Trophoblast cell (in vitro differentiated cells and primary cell): ENCODE data around the gene HNRNPD.

ENCODE experiments used
- DNase-seq, 2 donors: peaks; one replicate each; pipeline ENCODE4 v3.0.0-alpha.2; 2016
- H2AFZ ChIP-seq: 2 replicates; pipeline ENCODE4 v1.6.1; 2013; ENCODE audit warnings: low read length, moderate library complexity, mild to moderate bottlenecking; ENCODE audit not compliant: insufficient read depth, poor library complexity
- H2AK5ac ChIP-seq: 2 replicates; pipeline ENCODE4 v1.6.1; 2013; ENCODE audit warnings: mild to moderate bottlenecking, low read length
- H2BK120ac ChIP-seq: 2 replicates; pipeline ENCODE4 v1.6.1; 2013; ENCODE audit warnings: low read length, mild to moderate bottlenecking, moderate library complexity; ENCODE audit not compliant: insufficient read depth, poor library complexity
- H2BK12ac ChIP-seq: 2 replicates; pipeline ENCODE4 v1.6.1; 2013; ENCODE audit warnings: mild to moderate bottlenecking, low read length, moderate library complexity
- H2BK5ac ChIP-seq: 2 replicates; pipeline ENCODE4 v1.6.1; 2013; ENCODE audit warnings: low read length, low read depth, moderate library complexity, mild to moderate bottlenecking; ENCODE audit not compliant: poor library complexity
- H3K14ac ChIP-seq: 2 replicates; pipeline ENCODE4 v1.6.1; 2013; ENCODE audit warnings: mild to moderate bottlenecking, low read length
- H3K18ac ChIP-seq: 2 replicates; pipeline ENCODE4 v1.6.1; 2013; ENCODE audit warnings: mild to moderate bottlenecking, low read length
- H3K23ac ChIP-seq: 2 replicates; pipeline ENCODE4 v1.6.1; 2013; ENCODE audit warnings: low read length
- H3K27ac ChIP-seq: 2 replicates; pipeline ENCODE4 v1.5.1; 2013; ENCODE audit warnings: low read depth, mild to moderate bottlenecking, inconsistent platforms, low read length, moderate library complexity
- H3K27me3 ChIP-seq: 2 replicates; pipeline ENCODE4 v1.6.1; 2013; ENCODE audit warnings: inconsistent platforms, mild to moderate bottlenecking, low read length, moderate library complexity; ENCODE audit not compliant: insufficient read depth
- H3K36me3 ChIP-seq, 2 experiments: 1 replicate in 1 of 2; 2 replicates in 1 of 2; pipeline ENCODE4 v1.6.1; 2013; ENCODE audit warnings: low read length in 2 of 2, mild to moderate bottlenecking in 2 of 2, moderate library complexity in 1 of 2; ENCODE audit not compliant: insufficient read depth in 2 of 2, control insufficient read depth in 1 of 2
- H3K4ac ChIP-seq: 2 replicates; pipeline ENCODE4 v1.6.1; 2013; ENCODE audit warnings: low read depth, mild to moderate bottlenecking, low read length, moderate library complexity
- H3K4me1 ChIP-seq, 2 experiments: 1 replicate in 1 of 2; 2 replicates in 1 of 2; pipeline ENCODE4 v1.6.1; 2013; ENCODE audit warnings: low read length in 2 of 2, mild to moderate bottlenecking in 2 of 2, moderate library complexity in 1 of 2; ENCODE audit not compliant: insufficient read depth in 2 of 2, control insufficient read depth in 1 of 2
- H3K4me2 ChIP-seq: 2 replicates; pipeline ENCODE4 v1.6.1; 2013; ENCODE audit warnings: inconsistent platforms, mild to moderate bottlenecking, low read length, moderate library complexity
- H3K4me3 ChIP-seq: 2 replicates; pipeline ENCODE4 v1.5.1; 2013; ENCODE audit warnings: mild to moderate bottlenecking, low read depth, low read length, inconsistent platforms
- H3K79me1 ChIP-seq: one replicate; pipeline ENCODE4 v1.6.1; 2013; ENCODE audit warnings: low read length
- H3K79me2 ChIP-seq: 2 replicates; pipeline ENCODE4 v1.6.1; 2013; ENCODE audit warnings: low read length, mild to moderate bottlenecking; ENCODE audit not compliant: control insufficient read depth, insufficient read depth, poor library complexity
- H3K9ac ChIP-seq: 2 replicates; pipeline ENCODE4 v1.6.1; 2013; ENCODE audit warnings: mild to moderate bottlenecking, low read length
- H3K9me3 ChIP-seq: 2 replicates; pipeline ENCODE4 v1.6.1; 2013; ENCODE audit warnings: low read depth, mild to moderate bottlenecking, control low read depth, inconsistent platforms, low read length; ENCODE audit not compliant: insufficient read depth
- H4K12ac ChIP-seq: 2 replicates; pipeline ENCODE4 v1.6.1; 2013; ENCODE audit warnings: low read depth, mild to moderate bottlenecking, low read length, moderate library complexity
- H4K8ac ChIP-seq: 2 replicates; pipeline ENCODE4 v1.6.1; 2013; ENCODE audit warnings: low read depth, mild to moderate bottlenecking, low read length, moderate library complexity
- H4K91ac ChIP-seq: one replicate; pipeline ENCODE4 v1.6.1; 2013; ENCODE audit warnings: low read depth, mild to moderate bottlenecking, low read length, moderate library complexity
- WGBS: extraction: QIAGEN DNeasy Blood & Tissue Kit; methylation state at CpG from one replicate; pipeline ENCODE4 v1.1.7; 2013; ENCODE audit warnings: missing lambda C conversion rate; ENCODE audit not compliant: insufficient read length, insufficient coverage; ENCODE audit errors: extremely low coverage; 5-methylcytosine and 5-hydroxymethylcytosine counted together

Gene HNRNPD

DNA sequence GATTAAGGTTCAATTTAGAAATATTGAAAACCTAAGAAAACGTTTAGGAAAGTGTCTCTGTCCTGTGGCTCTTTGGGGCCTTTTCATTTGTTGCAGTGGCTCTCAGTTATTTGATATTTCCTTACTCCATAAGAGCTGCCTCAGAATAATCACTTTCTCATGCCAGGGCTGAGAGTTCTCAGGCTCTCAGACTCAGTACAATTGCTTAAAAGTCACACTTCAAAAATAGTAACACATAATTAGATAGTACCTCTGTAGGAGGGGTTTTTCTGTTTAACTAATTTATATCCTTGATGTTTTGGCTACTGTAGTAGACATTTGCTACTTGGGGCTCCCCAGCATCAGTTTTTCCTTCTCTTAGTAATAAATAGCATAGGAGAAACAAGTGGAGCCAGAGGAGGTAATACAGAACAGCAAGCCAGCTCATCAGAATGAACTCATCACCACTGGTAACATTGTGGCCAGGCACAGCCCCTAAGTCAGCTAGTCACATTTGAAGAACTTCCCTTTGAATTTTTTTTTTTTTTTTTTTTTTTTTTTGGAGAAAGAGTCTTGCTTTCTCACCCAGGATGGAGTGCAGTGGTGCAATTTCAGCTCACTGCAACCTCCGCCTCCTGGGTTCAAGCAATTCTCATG is 8.0 kb upstream of the HNRNPD start:
- Histone ChIP-seq H3K9me3 (peaks cover 3% of the 10 kb centered on the region), H3K36me3 (no peaks in the 10 kb centered on the region), H3K14ac (no peak overlapping the region), H3K4me1 (no peaks in the 10 kb centered on the region), H3K4me2 (no peak overlapping the region), H2BK120ac (no peak overlapping the region), H4K12ac (no peak overlapping the region), H3K4me3 (no peak overlapping the region), H4K8ac (no peak overlapping the region), H2BK12ac (no peak overlapping the region), H3K27me3 (no peaks in the 10 kb centered on the region), H4K91ac (no peak overlapping the region), H2BK5ac (no peak overlapping the region), H3K79me2 (no peaks in the 10 kb centered on the region), H2AFZ (no peak overlapping the region), H3K4ac (no peak overlapping the region), H3K9ac (no peak overlapping the region), H3K27ac (no peak overlapping the region), H3K79me1 (no peaks in the 10 kb centered on the region), H2AK5ac (no peak overlapping the region), H3K18ac (no peak overlapping the region), H3K23ac (no peak overlapping the region)
- no peak for DNase-seq
- WGBS: no CpG with 5 or more reads among the region's 2 CpGs

- no peak overlapping the region for H4K12ac ChIP-seq
- no peak overlapping the region for H2BK12ac ChIP-seq
- no peak overlapping the region for H4K91ac ChIP-seq
- H3K27ac ChIP-seq: no peak overlapping the region
- H2AFZ ChIP-seq: no peak overlapping the region
- H2BK120ac ChIP-seq: no peak overlapping the region
- no peak overlapping the region for H3K4me3 ChIP-seq
- H3K79me2 ChIP-seq: no peaks in the 10 kb centered on the region
- H3K23ac ChIP-seq: no peak overlapping the region
- H3K9me3 ChIP-seq: peaks cover 3% of the 10 kb centered on the region
- no peaks in the 10 kb centered on the region for H3K79me1 ChIP-seq
- H2AK5ac ChIP-seq: no peak overlapping the region
- H4K8ac ChIP-seq: no peak overlapping the region
- H3K14ac ChIP-seq: no peak overlapping the region
- H2BK5ac ChIP-seq: no peak overlapping the region
- no peaks in the 10 kb centered on the region for H3K4me1 ChIP-seq
- H3K27me3 ChIP-seq: no peaks in the 10 kb centered on the region
- H3K4me2 ChIP-seq: no peak overlapping the region
- H3K9ac ChIP-seq: no peak overlapping the region
- H3K36me3 ChIP-seq: no peaks in the 10 kb centered on the region
- WGBS: no CpG with 5 or more reads among the region's 3 CpGs
- no peak for DNase-seq
- H3K4ac ChIP-seq: no peak overlapping the region
- H3K18ac ChIP-seq: no peak overlapping the region
Observed at GRCh38 chr4:82381235-82381634, 7.4 kb upstream of the HNRNPD start.

- H2AK5ac ChIP-seq: no peak overlapping the region
- H3K36me3 ChIP-seq: no peaks in the 10 kb centered on the region
- no peak overlapping the region for H3K4ac ChIP-seq
- no peaks in the 10 kb centered on the region for H3K4me1 ChIP-seq
- H3K18ac ChIP-seq: no peak overlapping the region
- no peak overlapping the region for H2AFZ ChIP-seq
- H4K8ac ChIP-seq: no peak overlapping the region
- no peak for DNase-seq
- no peak overlapping the region for H4K12ac ChIP-seq
- no peaks in the 10 kb centered on the region for H3K79me2 ChIP-seq
- no peak overlapping the region for H4K91ac ChIP-seq
- H2BK5ac ChIP-seq: no peak overlapping the region
- no peak overlapping the region for H3K14ac ChIP-seq
- H3K27me3 ChIP-seq: no peaks in the 10 kb centered on the region
- H2BK120ac ChIP-seq: no peak overlapping the region
- peaks cover 3% of the 10 kb centered on the region for H3K9me3 ChIP-seq
- H3K9ac ChIP-seq: no peak overlapping the region
- WGBS: no CpG with 5 or more reads among the region's 4 CpGs
- no peaks in the 10 kb centered on the region for H3K79me1 ChIP-seq
- no peak overlapping the region for H3K4me2 ChIP-seq
- no peak overlapping the region for H3K4me3 ChIP-seq
- H3K27ac ChIP-seq: no peak overlapping the region
- no peak overlapping the region for H3K23ac ChIP-seq
- no peak overlapping the region for H2BK12ac ChIP-seq
Observed at GRCh38 chr4:82380831-82381230, 7.0 kb upstream of the HNRNPD start.

GRCh38 chr4:82380344-82380743 is 6.6 kb upstream of the HNRNPD start:
- Histone ChIP-seq H4K91ac (no peak overlapping the region), H2BK120ac (no peak overlapping the region), H3K9me3 (peaks cover 3% of the 10 kb centered on the region), H4K12ac (no peak overlapping the region), H3K14ac (no peak overlapping the region), H3K4me2 (no peak overlapping the region), H2AFZ (no peak overlapping the region), H3K4me1 (no peaks in the 10 kb centered on the region), H3K23ac (no peak overlapping the region), H3K79me2 (no peaks in the 10 kb centered on the region), H3K18ac (no peak overlapping the region), H2BK12ac (no peak overlapping the region), H3K4me3 (no peak overlapping the region), H3K9ac (no peak overlapping the region), H2BK5ac (no peak overlapping the region), H3K36me3 (no peaks in the 10 kb centered on the region), H3K27ac (no peak overlapping the region), H3K4ac (no peak overlapping the region), H4K8ac (no peak overlapping the region), H2AK5ac (no peak overlapping the region), H3K27me3 (no peaks in the 10 kb centered on the region), H3K79me1 (no peaks in the 10 kb centered on the region)
- DNase-seq: no peak
- WGBS: no CpG with 5 or more reads among the region's 9 CpGs
